ENCODE data around the gene CNIH3.

DNA sequence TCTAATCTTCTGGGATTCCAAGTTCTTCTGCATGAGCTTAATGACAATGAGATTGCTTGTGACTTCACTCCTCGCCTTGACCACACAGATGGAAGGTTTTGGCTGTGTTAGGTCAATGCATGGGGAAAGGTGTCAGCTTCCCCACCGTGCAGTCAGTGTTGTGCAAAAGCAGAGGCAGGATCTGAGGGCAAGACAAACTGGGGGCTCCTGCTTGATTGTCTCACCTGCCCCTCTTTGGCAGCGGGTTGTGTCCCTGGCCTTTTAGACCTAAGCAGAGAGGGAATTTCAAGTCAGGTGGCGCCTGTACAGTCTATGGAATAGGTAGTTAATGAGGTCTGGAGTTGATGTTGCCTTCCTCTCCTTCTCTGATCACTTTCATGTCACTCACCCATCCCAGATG, 150.1 kb downstream of the CNIH3 start:
- no peak for TF ChIP-seq CTCF (IDR thresholded peaks at IDR 0.05)
- TF ChIP-seq POLR2A (IDR thresholded peaks at IDR 0.05) = no peak
